ENCODE measurements around the gene GALNT1. TPM values are rescaled to one million over a fixed set of nuclear protein-coding genes. Genes with fewer than 3 reads are reported as not detected.

GALNT1 gene
- polyA plus RNA-seq, 2 of the 4 experiments (the other 2 are of a cell fraction): 97.4 to 113 TPM

DNA sequence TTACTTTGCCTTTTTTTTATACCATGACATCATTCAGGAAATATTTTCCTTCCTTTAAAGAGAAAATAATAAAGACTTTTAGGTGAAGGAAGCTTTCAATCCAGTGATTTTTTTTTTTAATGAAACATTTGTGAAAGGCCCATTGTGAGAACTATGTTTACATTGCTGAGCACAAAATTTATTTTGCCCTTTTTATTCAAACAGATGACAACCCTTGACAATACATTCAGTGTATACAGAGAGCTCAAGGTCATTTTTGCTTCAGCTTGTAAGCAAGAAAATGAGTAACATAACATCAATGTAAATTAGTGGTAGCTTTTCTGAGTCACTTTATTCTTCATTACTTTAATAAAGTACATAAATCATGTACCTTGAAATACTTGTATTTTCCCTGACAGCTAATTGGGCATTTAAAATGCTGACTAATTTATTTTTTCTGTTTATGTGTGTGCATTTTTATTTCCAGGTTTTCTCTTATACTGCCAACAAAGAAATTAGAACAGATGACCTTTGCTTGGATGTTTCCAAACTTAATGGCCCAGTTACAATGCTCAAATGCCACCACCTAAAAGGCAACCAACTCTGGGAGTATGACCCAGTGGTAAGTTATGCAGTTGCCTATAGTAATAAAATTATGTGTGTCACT lies 121.6 kb downstream of the GALNT1 start:
- DNase-seq (ENCODE audit: low read depth in 1 of 2, low spot score in 1 of 2) (peak in 1 of 2 experiments; percentile 10), FAIRE-seq (no peak)

DNA sequence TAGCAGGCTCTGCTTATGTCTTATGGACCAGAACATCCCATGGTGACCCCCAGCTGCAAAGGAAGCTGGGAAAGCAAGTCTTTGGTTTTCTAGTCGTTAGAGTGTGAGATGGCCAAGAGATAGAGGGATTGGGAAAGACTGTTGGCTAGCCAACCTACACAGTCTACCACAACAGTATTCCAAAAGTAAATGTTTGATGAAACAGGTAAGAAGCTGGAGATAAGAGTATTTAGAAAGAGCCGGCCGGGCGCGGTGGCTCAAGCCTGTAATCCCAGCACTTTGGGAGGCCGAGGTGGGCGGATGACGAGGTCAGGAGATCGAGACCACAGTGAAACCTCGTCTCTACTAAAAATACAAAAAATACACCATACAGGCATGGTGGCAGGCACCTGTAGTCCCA lies 124.4 kb downstream of the GALNT1 start:
- ChIA-PET CTCF (no interaction called here), POLR2A (no interaction called here)
- FAIRE-seq: no peak
- H3K4me3 ChIP-seq: no peak overlapping the region
- no peaks in the 10 kb centered on the region for H3K9me3 ChIP-seq
- H3K4me1 ChIP-seq: peaks cover 10% of the 10 kb centered on the region; the same call in 2 of the 3 replicates
- TF ChIP-seq, protein P1, sequence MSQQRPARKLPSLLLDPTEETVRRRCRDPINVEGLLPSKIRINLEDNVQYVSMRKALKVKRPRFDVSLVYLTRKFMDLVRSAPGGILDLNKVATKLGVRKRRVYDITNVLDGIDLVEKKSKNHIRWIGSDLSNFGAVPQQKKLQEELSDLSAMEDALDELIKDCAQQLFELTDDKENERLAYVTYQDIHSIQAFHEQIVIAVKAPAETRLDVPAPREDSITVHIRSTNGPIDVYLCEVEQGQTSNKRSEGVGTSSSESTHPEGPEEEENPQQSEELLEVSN (IDR thresholded peaks at IDR 0.05; ENCODE audit: borderline replicate concordance, low read depth): no peak
- no peak for TF ChIP-seq CEBPB (IDR thresholded peaks at IDR 0.05)
- TF ChIP-seq ZSCAN20 (CRISPR knock-in tag; IDR thresholded peaks at IDR 0.05): no peak
- TF ChIP-seq FOSB (CRISPR knock-in tag; IDR thresholded peaks at IDR 0.05): no peak
- no peak for TF ChIP-seq NR3C1 (IDR thresholded peaks at IDR 0.05)
- TF ChIP-seq GATA3 (IDR thresholded peaks at IDR 0.05; ENCODE audit: borderline replicate concordance): no peak
- TF ChIP-seq FOSL2 (IDR thresholded peaks at IDR 0.05): no peak
- TF ChIP-seq FOSL2 (CRISPR knock-in tag; IDR thresholded peaks at IDR 0.05): no peak
- TF ChIP-seq TP53 (CRISPR knock-in tag; IDR thresholded peaks at IDR 0.05): no peak
- no peak for TF ChIP-seq CBX8 (IDR thresholded peaks at IDR 0.05)
- no peak for TF ChIP-seq JUN (IDR thresholded peaks at IDR 0.05)
- no peak for TF ChIP-seq POLR2AphosphoS2 (conservative IDR thresholded peaks at IDR 0.05; ENCODE audit: low read length)
- no peak for TF ChIP-seq SREBF2 (IDR thresholded peaks at IDR 0.05)
- TF ChIP-seq HDAC2 (IDR thresholded peaks at IDR 0.05): no peak
- no peak for TF ChIP-seq RAD21 (conservative IDR thresholded peaks at IDR 0.05 in 1 of 2, IDR thresholded peaks at IDR 0.05 in 1 of 2)
- TF ChIP-seq, protein P2, sequence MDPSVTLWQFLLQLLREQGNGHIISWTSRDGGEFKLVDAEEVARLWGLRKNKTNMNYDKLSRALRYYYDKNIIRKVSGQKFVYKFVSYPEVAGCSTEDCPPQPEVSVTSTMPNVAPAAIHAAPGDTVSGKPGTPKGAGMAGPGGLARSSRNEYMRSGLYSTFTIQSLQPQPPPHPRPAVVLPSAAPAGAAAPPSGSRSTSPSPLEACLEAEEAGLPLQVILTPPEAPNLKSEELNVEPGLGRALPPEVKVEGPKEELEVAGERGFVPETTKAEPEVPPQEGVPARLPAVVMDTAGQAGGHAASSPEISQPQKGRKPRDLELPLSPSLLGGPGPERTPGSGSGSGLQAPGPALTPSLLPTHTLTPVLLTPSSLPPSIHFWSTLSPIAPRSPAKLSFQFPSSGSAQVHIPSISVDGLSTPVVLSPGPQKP (IDR thresholded peaks at IDR 0.05; ENCODE audit: low read depth, low read length): no peak
- no peak for ATAC-seq
- WGBS (ENCODE audit: missing lambda C conversion rate): 84% methylated on average over 10 of the region's 10 CpGs
- H3K4me2 ChIP-seq: no peak overlapping the region
- DNase-seq (ENCODE audit: low read depth in 1 of 2, low spot score in 1 of 2): no peak
- H3K27ac ChIP-seq: no peak overlapping the region

More for the DNA sequence above, 121.6 kb downstream of the GALNT1 start:
- Histone ChIP-seq H3K4me1 (peaks cover 10% of the 10 kb centered on the region; the same call in 2 of the 3 replicates), H3K4me2 (peak overlapping the region; percentile 10; the same call in 1 of the 3 replicates), H3K27ac (no peak overlapping the region), H3K9me3 (no peaks in the 10 kb centered on the region), H3K4me3 (no peak overlapping the region)
- peak; percentile 74 for TF ChIP-seq MAFK (IDR thresholded peaks at IDR 0.05; ENCODE audit: partially characterized antibody)
- no peak for TF ChIP-seq POLR2A (IDR thresholded peaks at IDR 0.05; ENCODE audit: low read length)
- POLR2A ChIA-PET: no interaction called here
- ATAC-seq: no peak
- CTCF ChIA-PET: no interaction called here

DNA sequence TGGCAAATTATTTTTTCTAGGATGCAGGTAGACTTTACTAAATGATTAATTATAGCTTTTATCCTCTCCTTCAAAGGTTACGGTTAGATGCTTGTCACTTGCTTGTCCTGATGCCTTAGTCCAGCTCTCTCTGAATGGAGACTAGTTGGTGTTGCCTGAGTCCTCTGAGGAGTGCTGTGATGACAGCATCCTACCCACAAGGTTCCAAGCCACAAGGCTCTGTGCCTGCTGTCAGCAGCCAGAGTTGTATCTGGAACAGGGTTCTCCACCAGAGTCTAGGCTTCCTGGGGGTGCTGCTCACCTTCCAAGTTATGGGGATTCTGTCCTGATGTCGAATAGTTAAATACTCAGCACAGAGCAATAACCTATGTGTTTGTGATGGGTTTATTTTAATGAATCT lies 125.7 kb downstream of the GALNT1 start:
- Histone ChIP-seq H3K4me3 (no peak overlapping the region), H3K4me1 (peaks cover 10% of the 10 kb centered on the region; the same call in 2 of the 3 replicates), H3K27ac (no peak overlapping the region), H3K9me3 (no peaks in the 10 kb centered on the region), H3K4me2 (no peak overlapping the region)
- CTCF ChIA-PET: no interaction called here
- ATAC-seq (no peak), FAIRE-seq (no peak), DNase-seq (ENCODE audit: low read depth in 1 of 2, low spot score in 1 of 2) (no peak)
- TF ChIP-seq CHD4 (IDR thresholded peaks at IDR 0.05; ENCODE audit: borderline replicate concordance) (no peak), HOXB5 (CRISPR knock-in tag; IDR thresholded peaks at IDR 0.05) (no peak), RAD21 (conservative IDR thresholded peaks at IDR 0.05 in 1 of 2, IDR thresholded peaks at IDR 0.05 in 1 of 2) (no peak), RFX5 (IDR thresholded peaks at IDR 0.05) (no peak), MAFK (IDR thresholded peaks at IDR 0.05; ENCODE audit: partially characterized antibody) (no peak)
- TF ChIP-seq, protein P3, sequence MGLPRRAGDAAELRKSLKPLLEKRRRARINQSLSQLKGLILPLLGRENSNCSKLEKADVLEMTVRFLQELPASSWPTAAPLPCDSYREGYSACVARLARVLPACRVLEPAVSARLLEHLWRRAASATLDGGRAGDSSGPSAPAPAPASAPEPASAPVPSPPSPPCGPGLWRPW (IDR thresholded peaks at IDR 0.05): no peak
- TF ChIP-seq, protein P1 (IDR thresholded peaks at IDR 0.05; ENCODE audit: borderline replicate concordance, low read depth): no peak
- POLR2A ChIA-PET: no interaction called here
- WGBS (ENCODE audit: missing lambda C conversion rate): 97% methylated on average over 2 of the region's 2 CpGs
